Tibial artery (tissue), 4 donors: Measurements from ENCODE around the gene EFHC2.

ENCODE experiments used
- DNase-seq, 2 donors: peaks; one replicate each; pipeline ENCODE4 v3.0.0-alpha.2; 2019
- H3K27ac ChIP-seq, 2 donors: fragments of 200-600 bp; sonication (generic) in 1 of 2; 1 replicate in 1 of 2; 2 replicates in 1 of 2; pipeline ENCODE4 v1.5.1; 2018 to 2019; ENCODE audit warnings: mild to moderate bottlenecking in 1 of 2
- H3K27me3 ChIP-seq, 2 donors: fragments of 200-600 bp; sonication (generic) in 1 of 2; one replicate each; pipeline versions ENCODE4 v1.5.1 to v1.6.0; 2016 to 2019
- H3K36me3 ChIP-seq, 3 donors: fragments of 200-600 bp; sonication (generic) in 2 of 3; one replicate each; pipeline ENCODE4 v1.5.1; 2016 to 2019; ENCODE audit warnings: mild to moderate bottlenecking in 2 of 3
- H3K4me1 ChIP-seq, 4 donors: fragments of 200-600 bp; sonication (generic) in 2 of 4; 1 replicate in 3 of 4; 2 replicates in 1 of 4; pipeline ENCODE4 v1.5.1; 2016 to 2019
- H3K4me3 ChIP-seq, 2 donors: fragments of 200-600 bp; sonication (generic) in 1 of 2; 1 replicate in 1 of 2; 2 replicates in 1 of 2; pipeline ENCODE4 v1.5.1; 2018 to 2019; ENCODE audit warnings: mild to moderate bottlenecking in 2 of 2
- H3K9me3 ChIP-seq, 3 donors: fragments of 200-600 bp; sonication (generic) in 1 of 3; one replicate each; pipeline ENCODE4 v1.5.1; 2016 to 2019
- intact Hi-C: fragments of 100-400 bp; cut with DNase I; formaldehyde crosslinking; loops from one replicate; pipeline ENCODE4 v1.15.0; 2023; ENCODE audit warnings: low total_unique reads
- TF ChIP-seq, protein P1 (sequence below), 2 experiments: fragments of 200-600 bp in 1 of 2; fragments of 450-650 bp in 1 of 2; IDR thresholded peaks; one replicate each; pipeline ENCODE4 v1.5.1; 2017 to 2019; ENCODE audit warnings: antibody characterized with exemption in 2 of 2, mild to moderate bottlenecking in 1 of 2, moderate library complexity in 1 of 2

The EFHC2 gene

DNA sequence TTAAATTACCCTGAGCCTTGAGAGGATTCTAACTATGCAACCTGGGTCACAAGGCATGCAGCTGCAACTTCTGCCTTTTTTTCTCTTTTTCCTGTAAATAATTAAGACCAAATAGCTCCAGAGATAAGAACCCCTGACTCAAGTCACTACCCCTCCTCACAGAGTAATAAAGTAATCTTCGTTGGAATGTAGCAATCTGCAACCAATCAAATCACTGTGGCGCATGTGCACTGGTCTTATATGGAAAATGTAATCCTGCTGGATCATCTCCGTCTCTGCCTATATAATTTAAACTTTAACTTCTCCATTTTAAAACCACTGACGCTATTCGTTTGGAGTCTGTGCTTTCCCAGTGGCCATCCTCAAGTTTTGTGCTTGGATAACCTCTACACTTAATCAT lies 6.1 kb upstream of the EFHC2 start:
- DNase-seq, result no peak
- no peak overlapping the region for H3K4me3 ChIP-seq
- H3K36me3 ChIP-seq, result no peaks in the 10 kb centered on the region
- no peaks in the 10 kb centered on the region for H3K4me1 ChIP-seq
- no peaks in the 10 kb centered on the region for H3K9me3 ChIP-seq
- TF ChIP-seq, protein P1, sequence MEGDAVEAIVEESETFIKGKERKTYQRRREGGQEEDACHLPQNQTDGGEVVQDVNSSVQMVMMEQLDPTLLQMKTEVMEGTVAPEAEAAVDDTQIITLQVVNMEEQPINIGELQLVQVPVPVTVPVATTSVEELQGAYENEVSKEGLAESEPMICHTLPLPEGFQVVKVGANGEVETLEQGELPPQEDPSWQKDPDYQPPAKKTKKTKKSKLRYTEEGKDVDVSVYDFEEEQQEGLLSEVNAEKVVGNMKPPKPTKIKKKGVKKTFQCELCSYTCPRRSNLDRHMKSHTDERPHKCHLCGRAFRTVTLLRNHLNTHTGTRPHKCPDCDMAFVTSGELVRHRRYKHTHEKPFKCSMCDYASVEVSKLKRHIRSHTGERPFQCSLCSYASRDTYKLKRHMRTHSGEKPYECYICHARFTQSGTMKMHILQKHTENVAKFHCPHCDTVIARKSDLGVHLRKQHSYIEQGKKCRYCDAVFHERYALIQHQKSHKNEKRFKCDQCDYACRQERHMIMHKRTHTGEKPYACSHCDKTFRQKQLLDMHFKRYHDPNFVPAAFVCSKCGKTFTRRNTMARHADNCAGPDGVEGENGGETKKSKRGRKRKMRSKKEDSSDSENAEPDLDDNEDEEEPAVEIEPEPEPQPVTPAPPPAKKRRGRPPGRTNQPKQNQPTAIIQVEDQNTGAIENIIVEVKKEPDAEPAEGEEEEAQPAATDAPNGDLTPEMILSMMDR (IDR thresholded peaks at IDR 0.05), result no peak
- H3K27me3 ChIP-seq, result no peaks in the 10 kb centered on the region
- H3K27ac ChIP-seq, result no peak overlapping the region
- intact Hi-C loops, result no loop called here

DNA sequence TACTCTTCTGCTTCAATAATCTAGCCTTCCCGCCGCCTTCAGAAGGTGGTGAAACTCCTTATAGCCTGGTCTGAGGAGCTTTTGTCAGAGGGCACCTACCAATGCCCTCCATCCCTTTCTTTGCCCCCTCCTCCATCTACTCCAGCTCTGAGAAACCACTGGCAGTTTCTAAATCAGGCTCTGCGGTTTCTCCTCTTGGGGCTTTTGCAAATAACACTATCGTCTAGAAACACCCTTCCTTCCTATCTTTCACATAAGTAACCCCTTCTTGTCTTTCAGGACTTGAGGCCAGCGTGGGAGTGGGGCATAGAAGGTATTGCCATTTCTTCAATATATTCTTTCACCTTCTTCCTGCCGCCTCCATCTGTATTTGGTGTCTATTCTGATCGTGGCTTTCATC lies 1.2 kb upstream of the EFHC2 start:
- Histone ChIP-seq H3K27me3 (no peaks in the 10 kb centered on the region), H3K4me1 (peaks cover 0 to 6% (median 0%) of the 10 kb centered on the region in 4 donors), H3K36me3 (no peaks in the 10 kb centered on the region), H3K9me3 (no peaks in the 10 kb centered on the region), H3K4me3 (no peak overlapping the region), H3K27ac (no peak overlapping the region)
- no peak for DNase-seq
- TF ChIP-seq, protein P1 (IDR thresholded peaks at IDR 0.05), result no peak
- intact Hi-C loops, result no loop called here

DNA sequence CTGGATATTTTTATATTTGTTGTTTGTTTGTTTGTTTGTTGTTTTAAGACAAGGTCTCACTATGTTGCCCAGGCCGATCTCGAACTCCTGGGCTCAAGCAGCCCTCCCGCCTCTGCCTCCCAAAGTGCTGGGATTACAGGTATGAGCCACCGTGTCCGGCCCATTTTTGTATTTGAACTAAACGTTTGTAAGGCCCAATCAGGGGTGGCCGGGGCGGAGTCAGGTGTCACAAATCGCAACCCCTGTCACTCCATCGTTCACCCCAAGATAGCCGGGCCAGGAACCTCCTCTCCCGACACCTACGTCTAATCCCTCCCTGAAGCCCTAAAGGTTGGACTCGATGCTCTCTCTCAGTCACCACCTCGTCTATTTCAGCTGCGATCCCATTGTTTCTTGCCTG lies 722 bp upstream of the EFHC2 start:
- TF ChIP-seq, protein P1 (IDR thresholded peaks at IDR 0.05), result no peak
- peaks cover 0 to 6% (median 0%) of the 10 kb centered on the region in 4 donors for H3K4me1 ChIP-seq
- peak in 1 of 2 donors; percentile 18 for DNase-seq
- H3K4me3 ChIP-seq, result peak overlapping the region in 1 of 2 donors; percentile 45
- no peaks in the 10 kb centered on the region for H3K36me3 ChIP-seq
- H3K27me3 ChIP-seq, result no peaks in the 10 kb centered on the region
- no peak overlapping the region for H3K27ac ChIP-seq
- no peaks in the 10 kb centered on the region for H3K9me3 ChIP-seq
- intact Hi-C loops, result no loop called here

DNA sequence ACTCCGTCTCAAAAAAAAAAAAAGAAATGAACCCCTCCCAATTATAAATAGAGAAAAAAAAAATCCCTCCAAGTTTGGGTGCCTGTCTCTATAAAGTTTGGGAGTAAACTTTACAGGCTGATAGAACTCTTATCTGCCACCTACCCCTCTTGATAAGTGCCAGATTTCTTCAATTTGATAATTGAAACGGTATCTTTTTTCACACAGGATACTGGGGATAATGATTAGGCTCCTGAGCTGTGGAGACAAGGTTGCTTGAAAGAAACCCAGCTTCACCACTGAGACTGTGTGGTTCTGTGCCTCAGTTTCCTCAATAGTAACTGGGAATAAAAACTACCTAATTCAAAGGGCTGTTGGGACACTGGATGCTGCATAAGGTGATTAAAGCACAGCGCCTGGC lies 606 bp downstream of the EFHC2 start:
- no peak overlapping the region for H3K27ac ChIP-seq
- intact Hi-C loops, result no loop called here
- DNase-seq, result no peak
- no peaks in the 10 kb centered on the region for H3K27me3 ChIP-seq
- TF ChIP-seq, protein P1 (IDR thresholded peaks at IDR 0.05), result no peak
- H3K9me3 ChIP-seq, result no peaks in the 10 kb centered on the region
- H3K4me3 ChIP-seq, result peak overlapping the region in 1 of 2 donors; percentile 51
- H3K4me1 ChIP-seq, result peaks cover 0 to 6% (median 0%) of the 10 kb centered on the region in 4 donors
- no peaks in the 10 kb centered on the region for H3K36me3 ChIP-seq

DNA sequence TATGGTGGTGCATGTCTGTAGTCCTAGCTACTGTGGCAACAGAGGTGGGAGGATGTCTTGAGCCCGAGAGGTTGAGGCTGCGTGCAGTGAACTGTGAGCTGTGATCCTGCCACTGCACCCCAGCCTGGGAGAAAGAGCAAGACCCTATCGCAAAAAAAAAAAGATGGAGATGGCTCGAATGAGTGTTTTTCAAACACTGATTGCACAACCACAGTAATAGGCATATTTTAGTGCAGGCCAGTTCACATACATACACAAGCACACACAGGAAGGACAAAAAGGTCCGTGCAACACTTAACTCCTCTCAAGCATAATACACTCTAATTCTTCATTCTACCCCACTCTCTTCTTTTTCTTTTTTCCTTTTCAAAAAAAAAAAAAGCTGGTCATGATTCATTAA lies 5.1 kb downstream of the EFHC2 start:
- Histone ChIP-seq H3K27me3 (no peaks in the 10 kb centered on the region), H3K36me3 (no peaks in the 10 kb centered on the region), H3K27ac (no peak overlapping the region), H3K9me3 (no peaks in the 10 kb centered on the region), H3K4me1 (peaks cover 0 to 5% (median 0%) of the 10 kb centered on the region in 4 donors), H3K4me3 (no peak overlapping the region)
- intact Hi-C loops, result no loop called here
- TF ChIP-seq, protein P1 (IDR thresholded peaks at IDR 0.05), result no peak
- DNase-seq, result no peak

DNA sequence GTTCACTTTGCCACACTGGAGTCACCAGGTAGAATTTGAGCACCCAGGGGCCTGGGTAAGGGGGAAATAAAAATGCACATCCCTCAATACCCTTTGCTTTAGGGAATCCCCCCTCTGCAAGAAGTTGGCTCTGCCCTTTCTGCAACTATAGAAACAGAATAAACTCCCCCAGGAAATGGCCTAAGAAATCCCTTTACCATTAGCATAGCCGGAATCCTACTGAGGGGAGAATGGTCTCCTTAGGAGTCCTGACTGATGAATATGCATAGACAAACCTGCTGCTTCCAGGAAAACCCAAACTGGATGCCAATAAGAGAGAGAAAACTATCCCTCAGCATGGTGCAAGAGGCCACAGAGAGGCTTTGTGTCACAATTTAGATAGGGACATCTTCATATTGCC lies 11.0 kb downstream of the EFHC2 start:
- intact Hi-C loops, result no loop called here
- TF ChIP-seq, protein P1 (IDR thresholded peaks at IDR 0.05), result no peak
- Histone ChIP-seq H3K4me1 (no peaks in the 10 kb centered on the region), H3K36me3 (no peaks in the 10 kb centered on the region), H3K27me3 (no peaks in the 10 kb centered on the region), H3K4me3 (no peak overlapping the region), H3K9me3 (no peaks in the 10 kb centered on the region), H3K27ac (no peak overlapping the region)
- DNase-seq, result no peak
